Thymus (tissue), 11 donors: ENCODE measurements around the gene MIPOL1. TPM values are rescaled to one million over a fixed set of nuclear protein-coding genes. Genes with fewer than 3 reads are reported as not detected.
A peak's percentile ranks its signal among the peaks of the same experiment; 100 is the strongest.

Experiments used
- DNase-seq, 9 donors: peaks; one replicate each; pipeline ENCODE4 v3.0.0-alpha.2; 2013; ENCODE audit warnings: low spot score in 9 of 9, low read depth in 6 of 9, missing footprints in 1 of 9
- H3K27ac ChIP-seq, 2 donors: one replicate each; pipeline ENCODE4 v1.5.1; 2013; ENCODE audit warnings: control low read depth in 1 of 2, low read depth in 1 of 2, low read length in 1 of 2, mild to moderate bottlenecking in 1 of 2, moderate library complexity in 1 of 2
- H3K27me3 ChIP-seq, 2 donors: one replicate each; pipeline ENCODE4 v1.5.1; 2013; ENCODE audit warnings: low read length in 1 of 2; ENCODE audit not compliant: control insufficient read depth in 2 of 2, insufficient read depth in 1 of 2
- H3K36me3 ChIP-seq, 2 donors: one replicate each; pipeline ENCODE4 v1.5.1; 2013; ENCODE audit warnings: low read length in 1 of 2, mild to moderate bottlenecking in 1 of 2, moderate library complexity in 1 of 2; ENCODE audit not compliant: control insufficient read depth in 2 of 2, insufficient read depth in 2 of 2
- H3K4me1 ChIP-seq, 2 donors: one replicate each; pipeline ENCODE4 v1.5.1; 2013; ENCODE audit warnings: low read length in 2 of 2; ENCODE audit not compliant: control insufficient read depth in 2 of 2, insufficient read depth in 2 of 2
- H3K4me3 ChIP-seq, 2 donors: one replicate each; pipeline ENCODE4 v1.5.1; 2013; ENCODE audit warnings: low read length in 2 of 2, control low read depth in 1 of 2, mild to moderate bottlenecking in 1 of 2
- H3K9me3 ChIP-seq, 2 donors: one replicate each; pipeline ENCODE4 v1.5.1; 2013; ENCODE audit warnings: low read length in 1 of 2, mild to moderate bottlenecking in 1 of 2; ENCODE audit not compliant: control insufficient read depth in 2 of 2, insufficient read depth in 1 of 2
- WGBS: extraction: QIAGEN DNeasy Blood & Tissue Kit; methylation state at CpG from one replicate; pipeline ENCODE4 v1.1.7; 2013; 5-methylcytosine and 5-hydroxymethylcytosine counted together
- polyA plus RNA-seq: library from polyadenylated mRNA; stranded (reverse); fragments of 200-250 nt; gene quantifications from one replicate; pipeline ENCODE4 v1.2.3, GENCODE V29; 2013
- total RNA-seq: library from RNA; stranded (reverse); fragments of 120-200 nt; gene quantifications from one replicate; pipeline ENCODE4 v1.2.4, GENCODE V29; 2013
- donor health status: healthy.

The MIPOL1 gene
- total and polyA plus RNA-seq, 2 donors = 2.1 to 2.5 TPM

DNA sequence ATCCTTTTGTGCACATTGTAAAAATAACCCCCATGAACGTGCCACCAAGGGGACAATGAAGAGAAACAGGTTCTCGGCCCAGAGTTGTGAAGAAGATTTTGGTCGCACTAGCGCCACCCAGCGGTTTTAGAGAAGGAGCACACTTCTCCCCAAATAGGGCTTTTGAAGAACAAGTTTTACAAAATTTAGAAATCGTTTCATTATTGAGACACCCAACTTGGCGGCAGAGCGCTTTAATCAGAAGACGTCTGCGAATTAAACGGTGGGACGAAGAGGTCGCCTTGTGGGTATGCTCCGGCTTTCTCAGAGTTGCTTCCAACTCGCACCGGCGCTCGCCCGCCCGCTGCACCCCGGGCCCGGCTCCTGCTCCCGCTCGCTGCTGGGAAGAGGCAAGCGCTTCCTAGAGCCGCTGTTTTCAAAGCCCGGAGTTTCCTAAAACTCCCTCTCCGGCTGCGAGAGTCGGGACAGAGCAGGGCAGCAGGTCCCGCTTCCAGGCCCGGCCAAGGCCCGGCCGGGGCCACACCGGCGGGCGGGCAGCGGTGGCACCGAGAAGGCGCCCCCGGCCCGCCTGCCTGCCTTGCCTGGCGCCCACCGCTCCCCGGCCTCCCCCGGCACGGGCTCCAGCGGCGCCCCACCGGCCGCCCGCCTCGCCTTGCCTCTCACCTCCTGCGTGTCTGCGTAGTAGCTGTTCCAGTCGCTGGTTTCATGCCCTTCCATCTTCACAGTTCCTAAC lies 396.7 kb downstream of the MIPOL1 start:
- Histone ChIP-seq H3K36me3 (no peaks in the 10 kb centered on the region), H3K4me3 (peak overlapping the region in 1 of 2 donors; percentile 34), H3K27me3 (peaks cover 84 to 95% of the 10 kb centered on the region in 2 donors), H3K4me1 (no peaks in the 10 kb centered on the region), H3K9me3 (peaks cover 10 to 12% of the 10 kb centered on the region in 2 donors), H3K27ac (no peak overlapping the region)
- DNase-seq = peak in 4 of 9 donors; percentile 22 to 72 (median 46)
- 3% methylated on average over 54 of the region's 56 CpGs for WGBS

- H3K27me3 ChIP-seq = peaks cover 89 to 97% of the 10 kb centered on the region in 2 donors
- H3K9me3 ChIP-seq = peaks cover 10 to 12% of the 10 kb centered on the region in 2 donors
- H3K27ac ChIP-seq = no peak within 1 kb of the TSS
- DNase-seq = peak in 1 of 9 donors; percentile 10
- H3K36me3 ChIP-seq = no peaks in the 10 kb centered on the region
- 2% methylated on average over 92 of the region's 92 CpGs for WGBS
- H3K4me3 ChIP-seq = peak within 1 kb of the TSS in 1 of 2 donors; percentile 34
- no peaks in the 10 kb centered on the region for H3K4me1 ChIP-seq
These were observed 397.5 kb downstream of the MIPOL1 start, which contains the start of the genes FOXA1 and TTC6 for GRCh38 chr14:37594971-37595808. FOXA1 (minus strand) TSS chr14:37595249; CDS start chr14:37594972, 277 bp downstream. TTC6 (plus strand) TSS chr14:37595629; CDS start chr14:37622065, 26,436 bp downstream.

- no peak overlapping the region for H3K4me3 ChIP-seq
- H3K27me3 ChIP-seq = peaks cover 89 to 99% of the 10 kb centered on the region in 2 donors
- peaks cover 10 to 12% of the 10 kb centered on the region in 2 donors for H3K9me3 ChIP-seq
- no peaks in the 10 kb centered on the region for H3K36me3 ChIP-seq
- no peaks in the 10 kb centered on the region for H3K4me1 ChIP-seq
- H3K27ac ChIP-seq = no peak overlapping the region
- 4% methylated on average over 46 of the region's 46 CpGs for WGBS
- DNase-seq = peak in 1 of 9 donors; percentile 11
These were observed 398.3 kb downstream of the MIPOL1 start for GRCh38 chr14:37595809-37596621.

- no peak overlapping the region for H3K27ac ChIP-seq
- no peaks in the 10 kb centered on the region for H3K36me3 ChIP-seq
- no peaks in the 10 kb centered on the region for H3K4me1 ChIP-seq
- 10% methylated on average over 7 of the region's 7 CpGs for WGBS
- no peak overlapping the region for H3K4me3 ChIP-seq
- peaks cover 7 to 12% of the 10 kb centered on the region in 2 donors for H3K9me3 ChIP-seq
- peaks cover 86 to 99% of the 10 kb centered on the region in 2 donors for H3K27me3 ChIP-seq
- DNase-seq = no peak
These were observed 399.2 kb downstream of the MIPOL1 start for GRCh38 chr14:37596790-37597472.

DNA sequence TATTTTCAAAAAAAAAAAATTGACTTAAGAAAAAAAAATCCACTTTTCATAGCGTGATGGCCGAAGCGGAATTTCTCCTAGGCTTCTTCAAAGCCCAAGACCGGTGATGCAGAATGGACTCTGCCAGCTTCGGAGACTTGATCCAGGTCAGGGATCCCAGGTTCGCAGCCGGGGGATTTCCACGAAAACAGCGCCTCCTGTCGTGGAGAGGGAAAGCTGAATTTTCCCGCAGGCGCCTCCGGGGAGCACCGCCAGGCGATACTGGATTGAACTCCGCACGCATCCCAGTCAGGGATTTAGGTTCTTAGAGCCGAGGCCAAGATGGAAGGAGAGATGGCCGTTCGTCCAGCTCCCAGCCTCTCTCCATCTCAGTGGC lies 399.8 kb downstream of the MIPOL1 start:
- peaks cover 7 to 12% of the 10 kb centered on the region in 2 donors for H3K9me3 ChIP-seq
- H3K27ac ChIP-seq = no peak overlapping the region
- no peak for DNase-seq
- no peak overlapping the region for H3K4me3 ChIP-seq
- no peaks in the 10 kb centered on the region for H3K36me3 ChIP-seq
- H3K4me1 ChIP-seq = no peaks in the 10 kb centered on the region
- WGBS = 11% methylated on average over 20 of the region's 20 CpGs
- H3K27me3 ChIP-seq = peaks cover 86 to 99% of the 10 kb centered on the region in 2 donors

DNA sequence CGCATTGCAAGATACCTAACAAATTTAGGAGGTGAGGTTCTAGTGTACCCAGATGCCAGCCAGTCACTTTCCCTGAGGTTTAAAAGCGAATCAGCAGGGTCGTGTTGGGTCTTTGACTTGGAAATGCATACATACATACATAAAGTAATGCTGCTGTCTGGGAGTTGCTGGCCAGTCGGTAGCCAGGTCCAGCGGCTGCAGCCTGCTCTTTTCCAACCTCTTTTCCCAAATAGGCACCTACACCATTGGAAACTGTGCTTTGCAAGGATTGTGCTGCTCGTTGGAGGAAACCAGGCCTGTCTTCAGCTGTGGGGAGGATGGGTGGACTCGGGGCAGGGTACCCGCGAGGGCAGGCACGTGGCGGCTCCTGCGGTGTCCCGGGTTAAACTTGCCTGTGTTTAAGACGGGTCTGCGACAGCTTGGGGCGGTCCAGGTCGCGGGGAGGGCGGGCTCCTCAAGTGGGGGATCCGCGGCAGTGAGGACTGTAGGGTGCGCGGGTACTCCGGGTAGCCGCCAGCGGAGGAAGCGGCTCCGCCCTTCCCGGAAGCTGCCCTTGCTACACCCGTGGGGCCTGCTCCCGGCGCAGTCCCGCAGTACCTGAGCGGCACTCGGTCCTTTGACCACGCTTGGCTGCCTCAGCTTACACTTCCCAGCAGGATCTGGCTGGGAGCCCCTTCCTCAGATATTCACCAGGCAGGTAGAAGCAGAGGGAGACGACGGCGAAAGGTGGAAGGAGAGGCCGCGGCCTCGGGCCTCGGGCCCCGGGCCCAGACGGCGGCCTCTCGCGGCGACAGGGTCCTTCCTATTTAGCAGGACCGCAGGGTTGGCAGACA lies 400.4 kb downstream of the MIPOL1 start:
- Histone ChIP-seq H3K9me3 (peaks cover 7 to 8% of the 10 kb centered on the region in 2 donors), H3K27me3 (peaks cover 80 to 99% of the 10 kb centered on the region in 2 donors), H3K27ac (no peak overlapping the region), H3K4me3 (peak overlapping the region in 1 of 2 donors; percentile 23), H3K36me3 (no peaks in the 10 kb centered on the region), H3K4me1 (no peaks in the 10 kb centered on the region)
- DNase-seq = no peak
- WGBS = 5% methylated on average over 50 of the region's 50 CpGs

GRCh38 chr14:37598747-37599506 lies 401.2 kb downstream of the MIPOL1 start:
- WGBS = 9% methylated on average over 36 of the region's 36 CpGs
- Histone ChIP-seq H3K4me3 (no peak overlapping the region), H3K36me3 (no peaks in the 10 kb centered on the region), H3K4me1 (no peaks in the 10 kb centered on the region), H3K9me3 (peaks cover 7 to 8% of the 10 kb centered on the region in 2 donors), H3K27me3 (peaks cover 76 to 99% of the 10 kb centered on the region in 2 donors), H3K27ac (no peak overlapping the region)
- DNase-seq = no peak
